GM12878 (cell line): ENCODE data around the gene HS6ST1. TPM values are rescaled to one million over a fixed set of nuclear protein-coding genes. Genes with fewer than 3 reads are reported as not detected.

ENCODE experiments used
- ATAC-seq: fragments of 200-7000 bp; cut with Tn5 transposase; 3 replicates; pipeline ENCODE4 v1.9.1; 2020; ENCODE audit warnings: mild to moderate bottlenecking, moderate library complexity
- BruUV-seq: library from RNA; stranded (reverse); fragments of 400-500 nt; replicated peaks from 2 replicates; lab custom pipeline; 2021; lab: Mats Ljungman, UMichigan
- CTCF ChIA-PET: fragments of 300-600 bp; sonication (Branson Sonifier 250); formaldehyde crosslinking; extraction: SDS; loops from one replicate; lab custom pipeline; 2021; ENCODE audit warnings: inconsistent platforms; lab: Yijun Ruan, JAX
- POLR2A ChIA-PET: fragments of 350-600 bp; formaldehyde crosslinking; extraction: SDS; loops from one replicate; lab custom pipeline; 2021; ENCODE audit warnings: inconsistent platforms; lab: Charles Lee
- RAD21 ChIA-PET: fragments of 300-600 bp; sonication (Branson Sonifier 250); formaldehyde crosslinking; loops from one replicate; lab custom pipeline; 2023; ENCODE audit warnings: antibody characterized with exemption; ENCODE audit not compliant: unreplicated experiment; lab: Charles Lee
- SMC1A ChIA-PET: fragments of 300-600 bp; sonication (Branson Sonifier 250); formaldehyde crosslinking; loops from one replicate; lab custom pipeline; 2023; ENCODE audit not compliant: unreplicated experiment, uncharacterized antibody; lab: Charles Lee
- DNase-seq: peaks from one replicate; pipeline ENCODE4 v3.0.0-alpha.2; 2011; ENCODE audit warnings: low read depth, low spot score
- FAIRE-seq: peaks from 3 replicates; lab custom pipeline; 2011; peaks lifted over from hg19 to GRCh38; lab: Jason Lieb, UNC
- H2AFZ ChIP-seq: 2 replicates; pipeline ENCODE4 v1.6.0; 2011; ENCODE audit warnings: low read depth, low read length, control low read depth; ENCODE audit not compliant: control insufficient read depth
- H3K27ac ChIP-seq: 2 replicates; pipeline ENCODE4 v1.5.1; 2011; ENCODE audit warnings: control low read depth; ENCODE audit not compliant: control insufficient read depth, insufficient read depth
- H3K27me3 ChIP-seq, 2 experiments: replicated peaks in 1 of 2; 2 replicates each; pipeline versions ENCODE4 v1.6.0 to v1.6.1; 2011; ENCODE audit warnings: low read length in 1 of 2; ENCODE audit not compliant: control insufficient read depth in 2 of 2, insufficient read depth in 2 of 2
- H3K36me3 ChIP-seq, 2 experiments: 2 replicates each; pipeline ENCODE4 v1.5.1; 2011; ENCODE audit warnings: low read length in 1 of 2; ENCODE audit not compliant: control insufficient read depth in 2 of 2, insufficient read depth in 2 of 2
- H3K4me1 ChIP-seq: 2 replicates; pipeline ENCODE4 v1.6.1; 2011; ENCODE audit warnings: mild to moderate bottlenecking, low read length, moderate library complexity, mixed read lengths; ENCODE audit not compliant: control insufficient read depth, insufficient read depth
- H3K4me2 ChIP-seq: 2 replicates; pipeline ENCODE4 v1.6.0; 2011; ENCODE audit warnings: control low read depth; ENCODE audit not compliant: control insufficient read depth, insufficient read depth
- H3K4me3 ChIP-seq: fragments of 200-600 bp; sonication (generic); 2 replicates; pipeline ENCODE4 v1.5.1; 2016
- H3K79me2 ChIP-seq: 2 replicates; pipeline ENCODE4 v1.6.0; 2011; ENCODE audit warnings: low read length; ENCODE audit not compliant: control insufficient read depth, insufficient read depth
- H3K9ac ChIP-seq: 2 replicates; pipeline ENCODE4 v1.8.0; 2011; ENCODE audit warnings: low read length, control low read depth, mixed read lengths; ENCODE audit not compliant: control insufficient read depth, insufficient read depth
- H3K9me3 ChIP-seq: replicated peaks from 3 replicates; pipeline ENCODE4 v1.5.1; 2011; ENCODE audit warnings: mild to moderate bottlenecking, low read length; ENCODE audit not compliant: control insufficient read depth, insufficient read depth
- H4K20me1 ChIP-seq: 2 replicates; pipeline ENCODE4 v1.6.0; 2011; ENCODE audit not compliant: control insufficient read depth, insufficient read depth
- EP300 ChIP-seq, 2 experiments: fragments of 150-350 bp in 1 of 2; IDR thresholded peaks; 2 replicates each; pipeline ENCODE4 v1.6.1; 2011 to 2012; ENCODE audit warnings: low read depth in 2 of 2, low read length in 2 of 2, borderline replicate concordance in 1 of 2, improper control_type of control experiment in 1 of 2, inconsistent platforms in 1 of 2; ENCODE audit not compliant: control insufficient read depth in 1 of 2
- HCFC1 ChIP-seq: fragments of 150-350 bp; IDR thresholded peaks from 2 replicates; pipeline ENCODE4 v1.6.1; 2014; ENCODE audit warnings: low read length
- HDAC6 ChIP-seq: fragments of 200-600 bp; sonication (generic); IDR thresholded peaks from one replicate; pipeline ENCODE4 v1.8.0; 2017; ENCODE audit warnings: antibody characterized with exemption; ENCODE audit not compliant: unreplicated experiment
- NFYA ChIP-seq: IDR thresholded peaks from 2 replicates; pipeline ENCODE4 v1.6.1; 2011; ENCODE audit warnings: low read depth, mild to moderate bottlenecking, low read length, improper control_type of control experiment, borderline replicate concordance
- NR2C2 ChIP-seq: IDR thresholded peaks from 2 replicates; pipeline ENCODE4 v1.6.1; 2011; ENCODE audit warnings: borderline replicate concordance, low read depth; ENCODE audit not compliant: control insufficient read depth, insufficient read length
- NR2F1 ChIP-seq: fragments of 450-650 bp; conservative IDR thresholded peaks from 2 replicates; pipeline ENCODE4 v1.6.1; 2017; ENCODE audit warnings: mild to moderate bottlenecking
- RFX5 ChIP-seq: IDR thresholded peaks from 2 replicates; pipeline ENCODE4 v1.6.1; 2011; ENCODE audit warnings: low read depth, low read length, improper control_type of control experiment
- SRF ChIP-seq, 2 experiments: IDR thresholded peaks; 2 replicates each; pipeline ENCODE4 v1.6.1; 2011; ENCODE audit warnings: low read depth in 2 of 2, low read length in 2 of 2, mild to moderate bottlenecking in 1 of 2, moderate library complexity in 1 of 2
- TCF7 ChIP-seq: IDR thresholded peaks from 2 replicates; pipeline ENCODE4 v1.6.1; 2014; ENCODE audit warnings: antibody characterized with exemption, borderline replicate concordance
- YY1 ChIP-seq: IDR thresholded peaks from 2 replicates; pipeline ENCODE4 v1.6.1; 2011; ENCODE audit warnings: low read depth, mild to moderate bottlenecking, low read length
- ZNF274 ChIP-seq: IDR thresholded peaks from one replicate; pipeline ENCODE4 v1.8.0; 2011; ENCODE audit not compliant: insufficient read length, insufficient read depth
- WGBS: methylation state at CpG from one replicate; pipeline ENCODE4 v1.1.6; 2016; ENCODE audit warnings: low lambda C conversion rate; ENCODE audit not compliant: insufficient replicate concordance, insufficient coverage; ENCODE audit errors: missing lambda C conversion rate; 5-methylcytosine and 5-hydroxymethylcytosine counted together
- in situ Hi-C: fragments of 300-500 bp; cut with MboI; formaldehyde crosslinking; loops from 9 replicates; pipeline ENCODE4 v1.14.3; 2018; ENCODE audit warnings: mixed read lengths
- intact Hi-C: fragments of 100-400 bp; cut with micrococcal nuclease; formaldehyde crosslinking; loops from one replicate; pipeline ENCODE4 v1.14.2; 2022; ENCODE audit not compliant: unreplicated experiment
- polyA plus RNA-seq, 11 experiments: library from polyadenylated mRNA; depleted of rRNA in 4 of 11; unstranded in 6 of 11; stranded (reverse) in 5 of 11; fragments of >200 nt; fragmentation: Nextera tagmentation in 4 of 11; fragmentation: Illumina TruSeq in 1 of 11; extraction: Ambion mirVana in 4 of 11; extraction: Trizol in 1 of 11; gene quantifications; 1 replicate in 1 of 11; 2 replicates in 10 of 11; pipeline versions ENCODE4 v1.2.1 to v1.2.3, GENCODE V29; 2011 to 2016; ENCODE audit warnings: inconsistent platforms in 2 of 11, missing spikeins in 2 of 11, low read depth in 1 of 11
- total RNA-seq, 4 experiments: library from RNA; depleted of rRNA in 3 of 4; stranded (reverse); fragments of >200 nt in 3 of 4; fragmentation: Illumina TruSeq in 1 of 4; extraction: Trizol in 1 of 4; gene quantifications; 2 replicates each; pipeline versions ENCODE4 v1.2.1 to v1.2.3, GENCODE V29; 2013 to 2021
- TF ChIP-seq, protein P1 (sequence below): fragments of 450-650 bp; IDR thresholded peaks from 2 replicates; pipeline ENCODE4 v1.6.1; 2016; ENCODE audit warnings: mild to moderate bottlenecking, moderate library complexity, borderline replicate concordance
- TF ChIP-seq, protein P2 (sequence below): fragments of 450-650 bp; formaldehyde crosslinking; IDR thresholded peaks from 2 replicates; pipeline ENCODE4 v1.4.0; 2022; ENCODE audit warnings: mild to moderate bottlenecking, moderate library complexity
- TF ChIP-seq, protein P3 (sequence below): fragments of 450-650 bp; IDR thresholded peaks from 2 replicates; pipeline ENCODE4 v1.6.1; 2017; ENCODE audit warnings: low read depth, mild to moderate bottlenecking, moderate library complexity

HS6ST1 gene
- total and polyA plus RNA-seq, 10 of the 15 experiments (the other 5 are each of a cell fraction or from before 2014, with no cell fraction given) = 0.48 to 17.0 (median 4.7) TPM

DNA sequence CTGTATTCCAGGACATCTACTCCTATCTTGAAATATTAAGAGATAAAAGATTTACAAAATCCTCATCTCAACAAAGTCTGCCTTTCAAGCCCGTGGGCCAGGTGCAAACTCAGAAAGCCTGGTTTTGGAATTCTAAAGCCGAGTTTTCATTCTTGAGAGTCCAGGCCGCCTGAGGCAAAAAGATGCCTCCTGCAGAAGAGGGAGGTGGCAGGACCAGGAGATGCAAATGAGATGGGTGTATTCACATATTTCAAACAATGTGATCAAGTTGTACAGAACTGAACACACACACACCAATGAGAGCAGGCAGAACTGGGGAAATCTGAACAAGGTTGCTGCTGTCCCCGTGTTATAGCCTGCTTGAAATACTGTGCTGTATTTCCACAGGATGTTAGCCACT is 7.7 kb upstream of the HS6ST1 start:
- Histone ChIP-seq H3K4me3 (no peak overlapping the region), H3K79me2 (no peaks in the 10 kb centered on the region), H2AFZ (no peak overlapping the region), H3K27ac (no peak overlapping the region), H3K4me2 (no peak overlapping the region), H3K9me3 (no peaks in the 10 kb centered on the region; the same call in 2 of the 3 replicates), H3K27me3 (no peaks in the 10 kb centered on the region; a peak in 1 of 4 replicates), H3K4me1 (no peaks in the 10 kb centered on the region), H3K9ac (no peak overlapping the region), H3K36me3 (no peaks in the 10 kb centered on the region), H4K20me1 (no peaks in the 10 kb centered on the region)
- RAD21 ChIA-PET = no interaction called here
- POLR2A ChIA-PET = no interaction called here
- CTCF ChIA-PET = no interaction called here
- ATAC-seq (no peak), DNase-seq (no peak), FAIRE-seq (no peak)
- TF ChIP-seq NR2F1 = no peak
- TF ChIP-seq NR2C2 = no peak
- TF ChIP-seq, protein P1, sequence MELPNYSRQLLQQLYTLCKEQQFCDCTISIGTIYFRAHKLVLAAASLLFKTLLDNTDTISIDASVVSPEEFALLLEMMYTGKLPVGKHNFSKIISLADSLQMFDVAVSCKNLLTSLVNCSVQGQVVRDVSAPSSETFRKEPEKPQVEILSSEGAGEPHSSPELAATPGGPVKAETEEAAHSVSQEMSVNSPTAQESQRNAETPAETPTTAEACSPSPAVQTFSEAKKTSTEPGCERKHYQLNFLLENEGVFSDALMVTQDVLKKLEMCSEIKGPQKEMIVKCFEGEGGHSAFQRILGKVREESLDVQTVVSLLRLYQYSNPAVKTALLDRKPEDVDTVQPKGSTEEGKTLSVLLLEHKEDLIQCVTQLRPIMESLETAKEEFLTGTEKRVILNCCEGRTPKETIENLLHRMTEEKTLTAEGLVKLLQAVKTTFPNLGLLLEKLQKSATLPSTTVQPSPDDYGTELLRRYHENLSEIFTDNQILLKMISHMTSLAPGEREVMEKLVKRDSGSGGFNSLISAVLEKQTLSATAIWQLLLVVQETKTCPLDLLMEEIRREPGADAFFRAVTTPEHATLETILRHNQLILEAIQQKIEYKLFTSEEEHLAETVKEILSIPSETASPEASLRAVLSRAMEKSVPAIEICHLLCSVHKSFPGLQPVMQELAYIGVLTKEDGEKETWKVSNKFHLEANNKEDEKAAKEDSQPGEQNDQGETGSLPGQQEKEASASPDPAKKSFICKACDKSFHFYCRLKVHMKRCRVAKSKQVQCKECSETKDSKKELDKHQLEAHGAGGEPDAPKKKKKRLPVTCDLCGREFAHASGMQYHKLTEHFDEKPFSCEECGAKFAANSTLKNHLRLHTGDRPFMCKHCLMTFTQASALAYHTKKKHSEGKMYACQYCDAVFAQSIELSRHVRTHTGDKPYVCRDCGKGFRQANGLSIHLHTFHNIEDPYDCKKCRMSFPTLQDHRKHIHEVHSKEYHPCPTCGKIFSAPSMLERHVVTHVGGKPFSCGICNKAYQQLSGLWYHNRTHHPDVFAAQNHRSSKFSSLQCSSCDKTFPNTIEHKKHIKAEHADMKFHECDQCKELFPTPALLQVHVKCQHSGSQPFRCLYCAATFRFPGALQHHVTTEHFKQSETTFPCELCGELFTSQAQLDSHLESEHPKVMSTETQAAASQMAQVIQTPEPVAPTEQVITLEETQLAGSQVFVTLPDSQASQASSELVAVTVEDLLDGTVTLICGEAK = no peak
- TF ChIP-seq HDAC6 = no peak
- TF ChIP-seq, protein P2, sequence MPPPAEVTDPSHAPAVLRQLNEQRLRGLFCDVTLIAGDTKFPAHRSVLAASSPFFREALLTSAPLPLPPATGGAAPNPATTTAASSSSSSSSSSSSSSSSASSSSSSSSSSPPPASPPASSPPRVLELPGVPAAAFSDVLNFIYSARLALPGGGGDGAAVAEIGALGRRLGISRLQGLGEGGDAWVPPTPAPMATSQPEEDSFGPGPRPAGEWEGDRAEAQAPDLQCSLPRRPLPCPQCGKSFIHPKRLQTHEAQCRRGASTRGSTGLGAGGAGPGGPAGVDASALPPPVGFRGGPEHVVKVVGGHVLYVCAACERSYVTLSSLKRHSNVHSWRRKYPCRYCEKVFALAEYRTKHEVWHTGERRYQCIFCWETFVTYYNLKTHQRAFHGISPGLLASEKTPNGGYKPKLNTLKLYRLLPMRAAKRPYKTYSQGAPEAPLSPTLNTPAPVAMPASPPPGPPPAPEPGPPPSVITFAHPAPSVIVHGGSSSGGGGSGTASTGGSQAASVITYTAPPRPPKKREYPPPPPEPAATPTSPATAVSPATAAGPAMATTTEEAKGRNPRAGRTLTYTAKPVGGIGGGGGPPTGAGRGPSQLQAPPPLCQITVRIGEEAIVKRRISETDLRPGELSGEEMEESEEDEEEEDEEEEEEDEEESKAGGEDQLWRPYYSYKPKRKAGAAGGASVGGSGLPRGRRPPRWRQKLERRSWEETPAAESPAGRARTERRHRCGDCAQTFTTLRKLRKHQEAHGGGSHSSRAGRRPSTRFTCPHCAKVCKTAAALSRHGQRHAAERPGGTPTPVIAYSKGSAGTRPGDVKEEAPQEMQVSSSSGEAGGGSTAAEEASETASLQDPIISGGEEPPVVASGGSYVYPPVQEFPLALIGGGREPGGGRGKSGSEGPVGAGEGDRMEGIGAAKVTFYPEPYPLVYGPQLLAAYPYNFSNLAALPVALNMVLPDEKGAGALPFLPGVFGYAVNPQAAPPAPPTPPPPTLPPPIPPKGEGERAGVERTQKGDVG = no peak
- TF ChIP-seq HCFC1 = no peak
- TF ChIP-seq NFYA = no peak
- no peak for TF ChIP-seq RFX5
- no peak for TF ChIP-seq EP300 (IDR thresholded peaks at IDR 0.05; ENCODE audit: borderline replicate concordance in 1 of 2, control insufficient read depth in 1 of 2, low read depth in 2 of 2, low read length in 2 of 2)
- TF ChIP-seq, protein P3, sequence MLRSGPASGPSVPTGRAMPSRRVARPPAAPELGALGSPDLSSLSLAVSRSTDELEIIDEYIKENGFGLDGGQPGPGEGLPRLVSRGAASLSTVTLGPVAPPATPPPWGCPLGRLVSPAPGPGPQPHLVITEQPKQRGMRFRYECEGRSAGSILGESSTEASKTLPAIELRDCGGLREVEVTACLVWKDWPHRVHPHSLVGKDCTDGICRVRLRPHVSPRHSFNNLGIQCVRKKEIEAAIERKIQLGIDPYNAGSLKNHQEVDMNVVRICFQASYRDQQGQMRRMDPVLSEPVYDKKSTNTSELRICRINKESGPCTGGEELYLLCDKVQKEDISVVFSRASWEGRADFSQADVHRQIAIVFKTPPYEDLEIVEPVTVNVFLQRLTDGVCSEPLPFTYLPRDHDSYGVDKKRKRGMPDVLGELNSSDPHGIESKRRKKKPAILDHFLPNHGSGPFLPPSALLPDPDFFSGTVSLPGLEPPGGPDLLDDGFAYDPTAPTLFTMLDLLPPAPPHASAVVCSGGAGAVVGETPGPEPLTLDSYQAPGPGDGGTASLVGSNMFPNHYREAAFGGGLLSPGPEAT = no peak
- TF ChIP-seq SRF (IDR thresholded peaks at IDR 0.05; ENCODE audit: low read depth in 2 of 2, low read length in 2 of 2) = no peak
- TF ChIP-seq YY1 = no peak
- TF ChIP-seq TCF7 = no peak
- TF ChIP-seq ZNF274 = no peak
- 69% methylated on average over 4 of the region's 4 CpGs for WGBS
- in situ Hi-C loops (no loop called here), intact Hi-C loops (loop anchor here (10.0 kb wide), 4 partner anchors 262 to 1598 kb away; no protein-coding TSS in a partner anchor)
- SMC1A ChIA-PET = no interaction called here
- BruUV-seq = no TSS peak
